ENCODE measurements around the gene OR10X1. TPM values are rescaled to one million over a fixed set of nuclear protein-coding genes. Genes with fewer than 3 reads are reported as not detected.

OR10X1 gene
- total RNA-seq, 2 donors from 2014 or later = not detected

- no peaks in the 10 kb centered on the region for H3K9me3 ChIP-seq
- no peaks in the 10 kb centered on the region for H3K4me1 ChIP-seq (ENCODE audit: control insufficient read depth in 1 of 2, low read depth in 2 of 2)
These were observed 9.2 kb downstream of the OR10X1 start, which contains the start of gene OR6P1 for GRCh38 chr1:158570480-158570879. TSS of gene OR6P1 (minus strand) at chr1:158570580. CDS start at chr1:158563604, 6,976 bp downstream.

DNA sequence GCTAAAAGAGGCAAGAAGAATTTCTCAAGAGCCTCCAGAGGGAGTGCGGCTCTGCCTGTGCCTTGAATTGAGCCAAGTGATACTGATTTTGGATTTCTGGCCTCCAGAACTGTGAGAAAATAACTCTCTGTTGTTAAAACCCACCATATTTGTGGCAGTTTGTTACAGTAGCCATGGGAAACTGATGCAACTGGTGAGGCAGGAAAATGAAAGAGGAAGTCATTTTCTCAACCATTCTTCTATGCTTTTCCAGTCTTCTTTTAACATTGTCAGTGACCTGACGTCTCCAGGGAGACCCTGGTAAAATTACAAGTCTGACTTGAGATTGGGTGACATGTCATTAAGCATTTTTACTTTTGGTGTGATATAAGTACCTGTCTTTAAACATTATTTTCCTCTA lies 15.1 kb downstream of the OR10X1 start:
- TF ChIP-seq, protein P1, sequence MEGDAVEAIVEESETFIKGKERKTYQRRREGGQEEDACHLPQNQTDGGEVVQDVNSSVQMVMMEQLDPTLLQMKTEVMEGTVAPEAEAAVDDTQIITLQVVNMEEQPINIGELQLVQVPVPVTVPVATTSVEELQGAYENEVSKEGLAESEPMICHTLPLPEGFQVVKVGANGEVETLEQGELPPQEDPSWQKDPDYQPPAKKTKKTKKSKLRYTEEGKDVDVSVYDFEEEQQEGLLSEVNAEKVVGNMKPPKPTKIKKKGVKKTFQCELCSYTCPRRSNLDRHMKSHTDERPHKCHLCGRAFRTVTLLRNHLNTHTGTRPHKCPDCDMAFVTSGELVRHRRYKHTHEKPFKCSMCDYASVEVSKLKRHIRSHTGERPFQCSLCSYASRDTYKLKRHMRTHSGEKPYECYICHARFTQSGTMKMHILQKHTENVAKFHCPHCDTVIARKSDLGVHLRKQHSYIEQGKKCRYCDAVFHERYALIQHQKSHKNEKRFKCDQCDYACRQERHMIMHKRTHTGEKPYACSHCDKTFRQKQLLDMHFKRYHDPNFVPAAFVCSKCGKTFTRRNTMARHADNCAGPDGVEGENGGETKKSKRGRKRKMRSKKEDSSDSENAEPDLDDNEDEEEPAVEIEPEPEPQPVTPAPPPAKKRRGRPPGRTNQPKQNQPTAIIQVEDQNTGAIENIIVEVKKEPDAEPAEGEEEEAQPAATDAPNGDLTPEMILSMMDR (IDR thresholded peaks at IDR 0.05) = no peak
- ATAC-seq (ENCODE audit: insufficient number of reproducible peaks, low FRiP score, low read depth) (no peak), DNase-seq (ENCODE audit: low spot score) (no peak)
- no peaks in the 10 kb centered on the region for H3K27me3 ChIP-seq (replicated peaks; ENCODE audit: insufficient read depth)
- no peaks in the 10 kb centered on the region for H3K36me3 ChIP-seq
- H3K4me3 ChIP-seq = no peak overlapping the region
- no peak overlapping the region for H3K27ac ChIP-seq
- no peaks in the 10 kb centered on the region for H3K4me1 ChIP-seq (ENCODE audit: control insufficient read depth in 1 of 2, low read depth in 2 of 2)
- H3K9me3 ChIP-seq = no peaks in the 10 kb centered on the region

More at GRCh38 chr1:158570480-158570879, 9.2 kb downstream of the OR10X1 start, which contains the start of gene OR6P1:
- no peak within 1 kb of the TSS for H3K27ac ChIP-seq
- H3K27me3 ChIP-seq (replicated peaks; ENCODE audit: insufficient read depth) = no peaks in the 10 kb centered on the region
- TF ChIP-seq, protein P1 (IDR thresholded peaks at IDR 0.05) = no peak
- H3K36me3 ChIP-seq = no peaks in the 10 kb centered on the region
- DNase-seq (ENCODE audit: low spot score) = no peak
- no peak for ATAC-seq (ENCODE audit: insufficient number of reproducible peaks, low FRiP score, low read depth)
- no peak within 1 kb of the TSS for H3K4me3 ChIP-seq

GRCh38 chr1:158563853-158564252 lies 15.8 kb downstream of the OR10X1 start:
- TF ChIP-seq, protein P1 (IDR thresholded peaks at IDR 0.05) = no peak
- Histone ChIP-seq H3K27me3 (replicated peaks; ENCODE audit: insufficient read depth) (no peaks in the 10 kb centered on the region), H3K27ac (no peak overlapping the region), H3K36me3 (no peaks in the 10 kb centered on the region), H3K4me3 (no peak overlapping the region), H3K4me1 (ENCODE audit: control insufficient read depth in 1 of 2, low read depth in 2 of 2) (no peaks in the 10 kb centered on the region), H3K9me3 (no peaks in the 10 kb centered on the region)
- no peak for DNase-seq (ENCODE audit: low spot score)
- no peak for ATAC-seq (ENCODE audit: insufficient number of reproducible peaks, low FRiP score, low read depth)

DNA sequence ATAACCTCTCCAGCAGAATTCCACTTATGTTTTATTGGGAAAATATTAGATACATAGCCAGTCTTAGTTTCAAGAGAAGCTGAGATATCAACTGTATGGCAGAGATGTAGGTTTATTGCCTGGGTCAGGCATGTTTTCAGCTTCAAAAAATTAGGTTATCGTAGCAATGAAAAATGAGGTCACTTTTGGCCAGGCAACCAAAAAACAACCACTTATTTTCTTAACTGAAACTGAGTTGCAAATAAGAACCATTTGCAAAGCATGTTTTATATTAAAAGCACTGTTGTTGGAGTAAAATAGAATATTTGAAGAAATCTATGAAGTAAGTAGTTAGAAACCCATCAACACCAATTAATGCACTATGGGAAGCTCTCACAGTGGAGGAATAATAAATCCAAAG lies 20.0 kb downstream of the OR10X1 start:
- H3K4me1 ChIP-seq (ENCODE audit: control insufficient read depth in 1 of 2, low read depth in 2 of 2) = no peaks in the 10 kb centered on the region
- no peak overlapping the region for H3K27ac ChIP-seq
- H3K9me3 ChIP-seq = no peaks in the 10 kb centered on the region
- no peaks in the 10 kb centered on the region for H3K36me3 ChIP-seq
- DNase-seq (ENCODE audit: low spot score) = no peak
- ATAC-seq (ENCODE audit: insufficient number of reproducible peaks, low FRiP score, low read depth) = no peak
- no peak overlapping the region for H3K4me3 ChIP-seq
- no peaks in the 10 kb centered on the region for H3K27me3 ChIP-seq (replicated peaks; ENCODE audit: insufficient read depth)
- TF ChIP-seq, protein P1 (IDR thresholded peaks at IDR 0.05) = no peak

- DNase-seq (ENCODE audit: low spot score) (no peak), ATAC-seq (ENCODE audit: insufficient number of reproducible peaks, low FRiP score, low read depth) (no peak)
- Histone ChIP-seq H3K36me3 (no peaks in the 10 kb centered on the region), H3K9me3 (no peaks in the 10 kb centered on the region), H3K27ac (no peak within 1 kb of the TSS), H3K4me1 (ENCODE audit: control insufficient read depth in 1 of 2, low read depth in 2 of 2) (no peaks in the 10 kb centered on the region), H3K27me3 (replicated peaks; ENCODE audit: insufficient read depth) (no peaks in the 10 kb centered on the region), H3K4me3 (no peak within 1 kb of the TSS)
- TF ChIP-seq, protein P1 (IDR thresholded peaks at IDR 0.05) = no peak
These were observed 25.3 kb downstream of the OR10X1 start, which contains the start of gene OR6Y1 for GRCh38 chr1:158554352-158554751. TSS of gene OR6Y1 (minus strand) at chr1:158554405. CDS start at chr1:158548105, 6,300 bp downstream.

Data from thoracic aorta (tissue), 2 donors.